Measurements from ENCODE around the gene CNTD1. TPM values are rescaled to one million over a fixed set of nuclear protein-coding genes. Genes with fewer than 3 reads are reported as not detected.
"Not testable (repeated sequence)": the region's sequence is repeated elsewhere in the genome, so short reads cannot be mapped to it uniquely, and the experiment has no call there.

Gene CNTD1
- total and polyA plus RNA-seq, 7 donors, result 0.24 to 1.3 (median 0.76) TPM; not detected in 1

DNA sequence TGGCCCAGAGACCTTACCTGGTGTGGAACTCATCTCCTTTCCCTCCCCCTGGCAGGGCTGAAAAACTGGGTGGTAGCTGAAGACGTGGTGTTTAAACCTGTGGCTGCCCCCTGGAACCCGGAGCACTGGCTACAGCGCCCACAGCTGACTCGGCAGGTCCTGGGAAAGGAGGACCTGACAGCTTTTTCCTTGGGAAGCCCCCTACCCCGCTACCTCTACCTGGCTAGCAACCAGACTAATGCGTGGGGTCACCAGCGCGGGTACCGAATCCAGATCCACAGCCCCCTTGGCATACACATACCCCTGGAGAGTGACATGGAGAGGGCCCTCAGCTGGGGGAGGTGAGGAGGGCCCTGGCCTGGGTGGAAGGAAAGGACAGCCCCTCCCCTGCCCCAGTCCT lies 50.4 kb downstream of the CNTD1 start:
- TF ChIP-seq, protein P1, sequence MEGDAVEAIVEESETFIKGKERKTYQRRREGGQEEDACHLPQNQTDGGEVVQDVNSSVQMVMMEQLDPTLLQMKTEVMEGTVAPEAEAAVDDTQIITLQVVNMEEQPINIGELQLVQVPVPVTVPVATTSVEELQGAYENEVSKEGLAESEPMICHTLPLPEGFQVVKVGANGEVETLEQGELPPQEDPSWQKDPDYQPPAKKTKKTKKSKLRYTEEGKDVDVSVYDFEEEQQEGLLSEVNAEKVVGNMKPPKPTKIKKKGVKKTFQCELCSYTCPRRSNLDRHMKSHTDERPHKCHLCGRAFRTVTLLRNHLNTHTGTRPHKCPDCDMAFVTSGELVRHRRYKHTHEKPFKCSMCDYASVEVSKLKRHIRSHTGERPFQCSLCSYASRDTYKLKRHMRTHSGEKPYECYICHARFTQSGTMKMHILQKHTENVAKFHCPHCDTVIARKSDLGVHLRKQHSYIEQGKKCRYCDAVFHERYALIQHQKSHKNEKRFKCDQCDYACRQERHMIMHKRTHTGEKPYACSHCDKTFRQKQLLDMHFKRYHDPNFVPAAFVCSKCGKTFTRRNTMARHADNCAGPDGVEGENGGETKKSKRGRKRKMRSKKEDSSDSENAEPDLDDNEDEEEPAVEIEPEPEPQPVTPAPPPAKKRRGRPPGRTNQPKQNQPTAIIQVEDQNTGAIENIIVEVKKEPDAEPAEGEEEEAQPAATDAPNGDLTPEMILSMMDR (IDR thresholded peaks at IDR 0.05), result no peak
- WGBS, 3 donors, result 82 to 87% (median 87%) methylated on average over 9 of the region's 9 CpGs
- ATAC-seq (no peak), DNase-seq (no peak)
- Histone ChIP-seq H3K27ac (no peak overlapping the region), H3K4me1 (no peaks in the 10 kb centered on the region), H3K4me3 (no peak overlapping the region), H3K9me3 (no peaks in the 10 kb centered on the region), H3K36me3 (ENCODE audit: insufficient read depth in 1 of 2, low read depth in 1 of 2) (peaks cover 7 to 19% of the 10 kb centered on the region in 2 donors), H3K27me3 (ENCODE audit: insufficient read depth in 3 of 3, low read length in 2 of 3) (peaks cover 0 to 11% (median 0%) of the 10 kb centered on the region in 3 donors)
- intact Hi-C loops (cut with DNase I), result no loop called here

DNA sequence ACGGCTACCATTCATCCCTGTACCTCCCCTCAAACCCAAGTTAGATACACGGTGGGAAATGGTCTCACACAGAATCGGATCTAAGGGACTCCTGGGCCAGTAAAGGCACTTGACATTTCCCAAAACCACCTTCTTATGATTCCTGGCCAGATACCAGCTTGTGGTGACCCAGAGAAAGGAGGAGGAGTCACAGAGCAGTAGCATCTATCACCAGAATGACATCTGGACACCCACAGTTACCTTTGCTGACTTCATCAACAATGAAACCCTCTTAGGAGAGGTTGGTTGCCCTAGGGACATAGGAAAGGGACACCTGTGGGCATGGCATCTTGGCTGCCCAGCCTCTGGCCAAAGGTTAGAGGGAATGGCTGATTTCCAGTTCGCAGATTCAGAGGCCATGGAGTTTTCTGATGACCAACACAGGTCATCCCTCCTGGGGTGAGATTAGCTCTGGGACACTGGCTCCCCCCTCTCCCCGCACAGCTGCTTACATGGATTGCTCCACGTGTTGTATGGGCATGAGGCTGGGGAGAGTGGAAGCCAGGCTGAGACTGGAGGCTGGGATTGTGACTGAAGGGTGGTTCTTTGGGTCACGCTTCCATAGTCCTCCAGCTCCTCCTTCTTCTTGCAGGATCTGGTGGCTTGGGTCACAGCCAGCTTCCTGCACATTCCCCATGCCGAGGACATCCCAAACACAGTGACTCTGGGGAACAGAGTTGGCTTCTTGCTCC lies 51.0 kb downstream of the CNTD1 start:
- H3K4me3 ChIP-seq, result no peak overlapping the region
- peaks cover 0 to 16% (median 0%) of the 10 kb centered on the region in 3 donors for H3K27me3 ChIP-seq (ENCODE audit: insufficient read depth in 3 of 3, low read length in 2 of 3)
- WGBS, 3 donors, result 36 to 53% (median 49%) methylated on average over 7 to 8 of the region's 8 CpGs
- TF ChIP-seq, protein P1 (IDR thresholded peaks at IDR 0.05), result no peak
- no peaks in the 10 kb centered on the region for H3K4me1 ChIP-seq
- H3K36me3 ChIP-seq (ENCODE audit: insufficient read depth in 1 of 2, low read depth in 1 of 2), result peaks cover 5 to 13% of the 10 kb centered on the region in 2 donors
- intact Hi-C loops (cut with DNase I), result no loop called here
- H3K9me3 ChIP-seq, result no peaks in the 10 kb centered on the region
- ATAC-seq, result peak in 1 of 4 donors; percentile 18
- DNase-seq, result no peak
- peak overlapping the region; percentile 30 for H3K27ac ChIP-seq

DNA sequence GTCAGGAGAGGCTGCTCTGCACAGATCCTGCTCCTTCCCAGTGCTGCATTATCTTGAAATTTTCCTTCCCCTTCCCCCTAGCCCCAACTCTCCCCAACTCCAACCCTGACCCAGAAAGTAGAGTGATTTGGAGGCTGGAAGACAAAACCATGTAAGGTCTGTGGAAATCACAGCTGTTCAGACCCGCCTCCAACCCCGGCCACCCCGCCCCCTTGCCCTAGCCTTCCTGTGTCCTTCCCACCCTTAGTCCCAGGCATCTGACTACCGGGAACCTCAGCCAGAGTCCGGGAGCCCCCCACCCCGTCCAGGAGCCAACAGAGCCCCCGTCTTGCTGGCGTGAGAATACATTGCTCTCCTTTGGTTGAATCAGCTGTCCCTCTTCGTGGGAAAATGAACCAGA lies 52.3 kb downstream of the CNTD1 start, which contains the start of gene AOC3:
TSS of gene AOC3 (plus strand) at position 246 of the 400 bp plus-strand sequence. CDS start at position 391, 145 bp downstream.
- no peaks in the 10 kb centered on the region for H3K4me1 ChIP-seq
- H3K9me3 ChIP-seq, result no peaks in the 10 kb centered on the region
- peaks cover 0 to 16% (median 0%) of the 10 kb centered on the region in 3 donors for H3K27me3 ChIP-seq (ENCODE audit: insufficient read depth in 3 of 3, low read length in 2 of 3)
- peak within 1 kb of the TSS; percentile 41 for H3K27ac ChIP-seq
- DNase-seq, result peak in 1 of 2 donors; percentile 57
- intact Hi-C loops (cut with DNase I), result no loop called here
- peaks cover 0 to 3% of the 10 kb centered on the region in 2 donors for H3K36me3 ChIP-seq (ENCODE audit: insufficient read depth in 1 of 2, low read depth in 1 of 2)
- peak in 1 of 4 donors; percentile 29 for ATAC-seq
- TF ChIP-seq, protein P1 (IDR thresholded peaks at IDR 0.05), result no peak
- H3K4me3 ChIP-seq, result peak within 1 kb of the TSS; percentile 54
- WGBS, 3 donors, result 10 to 19% (median 15%) methylated on average over 9 of the region's 9 CpGs

GRCh38 chr17:42851371-42852240 lies 52.9 kb downstream of the CNTD1 start:
- H3K36me3 ChIP-seq (ENCODE audit: insufficient read depth in 1 of 2, low read depth in 1 of 2); ATAC-seq; intact Hi-C loops (cut with DNase I); H3K9me3 ChIP-seq; H3K4me1 ChIP-seq; DNase-seq: not testable (repeated sequence)
- H3K4me3 ChIP-seq, result peak overlapping the region; percentile 54
- 62 to 65% (median 63%) methylated on average over 13 to 25 of the region's 28 CpGs for WGBS, 3 donors
- H3K27me3 ChIP-seq (ENCODE audit: insufficient read depth in 3 of 3, low read length in 2 of 3), result peaks cover 0 to 16% (median 0%) of the 10 kb centered on the region in 3 donors
- H3K27ac ChIP-seq, result peak overlapping the region; percentile 41

DNA sequence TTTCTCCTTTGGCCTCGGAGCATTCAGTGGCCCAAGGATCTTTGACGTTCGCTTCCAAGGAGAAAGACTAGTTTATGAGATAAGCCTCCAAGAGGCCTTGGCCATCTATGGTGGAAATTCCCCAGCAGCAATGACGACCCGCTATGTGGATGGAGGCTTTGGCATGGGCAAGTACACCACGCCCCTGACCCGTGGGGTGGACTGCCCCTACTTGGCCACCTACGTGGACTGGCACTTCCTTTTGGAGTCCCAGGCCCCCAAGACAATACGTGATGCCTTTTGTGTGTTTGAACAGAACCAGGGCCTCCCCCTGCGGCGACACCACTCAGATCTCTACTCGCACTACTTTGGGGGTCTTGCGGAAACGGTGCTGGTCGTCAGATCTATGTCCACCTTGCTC lies 53.7 kb downstream of the CNTD1 start:
- no peak for DNase-seq
- TF ChIP-seq, protein P1 (IDR thresholded peaks at IDR 0.05), result no peak
- Histone ChIP-seq H3K9me3 (no peaks in the 10 kb centered on the region), H3K36me3 (ENCODE audit: insufficient read depth in 1 of 2, low read depth in 1 of 2) (no peaks in the 10 kb centered on the region), H3K27me3 (ENCODE audit: insufficient read depth in 3 of 3, low read length in 2 of 3) (peaks cover 0 to 16% (median 0%) of the 10 kb centered on the region in 3 donors), H3K27ac (peak overlapping the region; percentile 40), H3K4me3 (peak overlapping the region; percentile 54), H3K4me1 (no peaks in the 10 kb centered on the region)
- no peak for ATAC-seq
- WGBS, 3 donors, result 75 to 79% (median 77%) methylated on average over 15 of the region's 15 CpGs
- intact Hi-C loops (cut with DNase I), result no loop called here

Measured in psoas muscle (tissue), 8 donors.